AG20443 (cell line): ENCODE measurements around the gene CDC20.
"Not testable (repeated sequence)": the region's sequence is repeated elsewhere in the genome, so short reads cannot be mapped to it uniquely, and the experiment has no call there.

ENCODE experiments used
- DNase-seq: peaks from one replicate; pipeline ENCODE4 v3.0.0; 2012; ENCODE audit warnings: low spot score, mixed read lengths

Gene CDC20

DNA sequence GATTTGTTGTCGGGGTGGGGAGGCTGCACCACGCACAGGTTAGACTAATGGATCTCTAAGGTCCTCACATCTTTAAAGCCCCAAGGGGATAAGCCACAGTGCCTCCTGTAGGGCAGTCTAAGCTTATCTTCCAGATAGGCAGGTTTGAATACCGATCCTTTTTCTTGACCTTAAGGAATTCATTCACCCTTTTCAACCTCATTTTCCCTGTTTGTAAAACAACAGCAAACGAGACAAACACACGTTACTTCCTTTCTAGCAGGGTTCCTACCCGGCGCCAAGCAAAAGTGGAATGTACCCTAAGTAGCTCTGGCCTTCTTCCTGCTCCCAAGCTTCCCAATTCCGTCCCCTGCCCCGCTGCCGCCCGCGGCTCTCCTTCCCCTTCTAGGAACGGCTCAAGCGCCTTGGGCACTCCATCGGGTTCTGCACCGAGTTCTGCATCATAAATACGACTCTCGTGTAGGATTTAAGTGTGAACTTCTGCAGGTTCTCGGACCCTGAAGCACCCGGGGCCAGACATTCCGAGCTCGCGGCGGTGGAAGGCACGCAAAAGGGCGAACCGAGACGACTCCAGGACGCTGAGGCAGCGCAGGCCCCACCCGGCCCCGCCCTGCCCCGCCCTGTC lies 548 bp upstream of the CDC20 start:
- peak; percentile 30 for DNase-seq

DNA sequence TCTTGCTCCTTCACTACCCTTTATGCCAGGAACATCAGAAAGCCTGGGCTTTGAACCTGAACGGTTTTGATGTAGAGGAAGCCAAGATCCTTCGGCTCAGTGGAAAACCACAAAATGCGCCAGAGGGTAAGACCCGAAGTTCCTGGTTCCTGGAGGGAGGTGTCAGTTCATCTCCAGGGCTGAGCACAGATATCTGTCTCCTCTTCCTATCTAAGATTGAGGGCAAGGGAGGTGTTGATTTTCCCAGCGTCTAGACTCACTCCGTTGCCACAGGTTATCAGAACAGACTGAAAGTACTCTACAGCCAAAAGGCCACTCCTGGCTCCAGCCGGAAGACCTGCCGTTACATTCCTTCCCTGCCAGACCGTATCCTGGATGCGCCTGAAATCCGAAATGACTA lies 915 bp downstream of the CDC20 start:
- no peak for DNase-seq

DNA sequence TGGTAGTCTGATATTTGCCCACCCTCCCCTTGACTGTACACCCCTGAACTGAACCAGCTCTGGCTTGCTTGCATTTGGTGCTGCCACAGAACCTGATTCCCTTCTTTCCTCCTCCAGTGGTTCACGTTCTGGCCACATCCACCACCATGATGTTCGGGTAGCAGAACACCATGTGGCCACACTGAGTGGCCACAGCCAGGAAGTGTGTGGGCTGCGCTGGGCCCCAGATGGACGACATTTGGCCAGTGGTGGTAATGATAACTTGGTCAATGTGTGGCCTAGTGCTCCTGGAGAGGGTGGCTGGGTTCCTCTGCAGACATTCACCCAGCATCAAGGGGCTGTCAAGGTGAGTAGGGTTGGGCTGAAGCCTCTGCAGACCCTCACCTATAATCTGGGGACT lies 1.8 kb downstream of the CDC20 start:
- no peak for DNase-seq

DNA sequence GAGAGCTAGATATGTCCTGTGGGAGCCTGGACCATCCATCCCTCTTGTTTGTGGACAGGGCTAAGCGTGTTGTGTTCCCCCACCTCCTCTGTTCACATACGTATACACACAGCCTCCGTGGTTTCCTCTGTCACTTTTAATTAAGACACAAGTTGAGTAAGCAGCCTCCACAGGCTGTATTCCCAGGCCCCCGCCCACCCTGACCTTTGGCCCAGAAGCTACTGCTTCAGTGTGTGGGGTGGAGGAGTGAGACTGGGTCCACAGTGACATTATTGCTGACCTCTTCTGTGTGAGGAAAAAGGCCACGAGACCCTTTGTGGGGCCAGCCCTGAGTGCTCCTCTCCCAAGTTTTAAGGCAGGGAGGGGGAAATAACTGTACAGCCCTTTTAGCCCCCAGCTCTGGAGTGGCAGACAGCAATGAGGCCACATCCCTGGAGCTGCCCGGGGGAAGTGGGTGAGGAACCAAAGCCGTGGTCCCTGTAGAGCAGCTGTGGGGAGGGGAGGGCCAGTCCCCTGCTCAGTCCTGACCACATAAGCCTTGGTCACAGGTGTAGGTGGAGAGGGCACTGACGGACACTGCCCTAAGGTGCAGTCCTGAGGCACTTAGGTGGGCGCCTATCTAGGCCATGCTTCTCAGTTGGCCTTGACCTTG lies 4.6 kb downstream of the CDC20 start:
- DNase-seq, result no peak

DNA sequence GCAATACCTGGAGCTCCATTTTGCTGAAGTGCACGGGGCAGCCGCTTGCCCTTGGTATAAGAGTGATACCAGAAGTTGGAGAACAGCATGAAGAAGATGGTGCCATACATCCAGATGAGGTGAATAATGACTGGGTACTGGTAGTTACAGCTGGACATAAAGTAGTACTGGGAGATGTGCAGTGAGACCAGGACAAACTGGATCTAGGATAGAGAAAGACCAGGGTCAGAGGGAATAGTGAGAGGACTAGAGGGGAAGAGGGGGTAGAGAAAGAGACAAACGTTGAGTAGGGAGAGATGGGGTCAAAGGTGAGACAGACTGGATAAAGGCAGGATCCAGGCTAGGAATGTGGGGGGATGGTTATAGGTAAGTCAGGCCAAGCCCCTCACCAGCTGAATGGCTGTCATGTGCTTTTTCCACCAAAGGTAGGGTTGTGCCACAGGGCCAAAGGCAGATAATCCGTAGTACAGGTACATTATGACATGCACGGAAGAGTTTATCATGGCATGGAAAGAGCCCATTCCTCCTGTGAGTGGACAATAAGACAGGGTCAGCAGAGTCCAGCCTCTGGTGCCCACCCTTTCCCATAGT lies 5.2 kb downstream of the CDC20 start:
- no peak for DNase-seq

DNA sequence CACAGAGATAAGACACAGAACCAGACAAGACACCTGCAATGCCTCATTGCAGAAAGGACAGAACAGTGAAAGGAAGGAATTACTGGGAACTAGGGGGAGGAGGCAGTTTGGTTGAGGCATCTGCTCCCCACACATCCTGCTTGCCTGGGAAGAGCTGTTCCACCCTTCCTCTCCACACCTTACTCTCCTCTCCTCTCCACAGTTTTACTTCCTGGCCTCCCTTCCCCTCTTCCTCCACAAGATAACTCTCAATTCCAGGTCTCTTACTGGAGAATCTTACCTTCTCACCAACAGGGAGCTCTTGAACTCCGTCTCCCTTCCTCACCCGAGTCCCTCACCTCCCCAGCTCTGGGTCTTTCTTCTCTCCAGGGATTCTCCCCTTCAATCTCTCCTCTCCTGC lies 6.9 kb downstream of the CDC20 start:
- DNase-seq, result no peak

DNA sequence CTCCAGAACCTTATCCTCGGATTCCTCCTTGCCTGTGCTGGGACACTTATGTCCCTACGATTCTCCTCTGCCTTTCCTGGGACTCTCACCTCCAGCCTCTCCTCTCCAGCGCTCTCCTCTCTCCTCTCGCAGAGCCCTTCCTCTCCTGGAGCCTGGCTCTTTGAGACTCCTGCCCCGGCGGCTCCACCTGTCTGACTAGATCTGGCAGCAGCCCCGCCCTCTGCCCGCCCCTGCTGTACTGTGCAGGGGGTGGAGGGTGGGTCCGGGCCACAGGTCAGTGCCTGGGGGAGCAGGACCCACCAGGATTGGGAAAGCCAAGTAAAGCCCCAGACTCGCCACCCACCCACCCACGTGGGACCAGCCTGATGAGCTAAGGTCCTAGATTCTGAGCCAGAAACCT lies 7.4 kb downstream of the CDC20 start:
- no peak for DNase-seq

DNA sequence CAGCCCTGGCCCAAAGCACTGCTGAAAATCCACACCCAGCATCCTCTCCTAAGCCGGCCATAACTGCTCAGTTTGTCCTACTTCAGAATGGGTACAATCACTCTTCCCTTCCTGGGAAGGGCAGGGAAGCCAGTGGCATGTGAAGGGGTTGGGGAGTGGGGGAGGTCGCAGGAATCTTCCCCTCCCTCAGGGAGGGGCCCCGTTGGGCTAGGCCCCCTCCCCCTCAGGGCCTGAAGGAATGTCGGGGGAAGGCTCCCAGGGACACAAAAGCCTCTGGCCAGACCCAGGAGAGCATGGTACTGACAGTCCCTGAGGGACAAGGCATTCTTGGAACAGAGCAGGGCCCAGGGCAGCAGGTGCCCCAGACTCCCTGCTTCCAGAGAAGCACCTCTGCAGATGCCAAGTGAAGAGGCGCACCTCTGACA lies 7.8 kb downstream of the CDC20 start:
- DNase-seq, result no peak

DNA sequence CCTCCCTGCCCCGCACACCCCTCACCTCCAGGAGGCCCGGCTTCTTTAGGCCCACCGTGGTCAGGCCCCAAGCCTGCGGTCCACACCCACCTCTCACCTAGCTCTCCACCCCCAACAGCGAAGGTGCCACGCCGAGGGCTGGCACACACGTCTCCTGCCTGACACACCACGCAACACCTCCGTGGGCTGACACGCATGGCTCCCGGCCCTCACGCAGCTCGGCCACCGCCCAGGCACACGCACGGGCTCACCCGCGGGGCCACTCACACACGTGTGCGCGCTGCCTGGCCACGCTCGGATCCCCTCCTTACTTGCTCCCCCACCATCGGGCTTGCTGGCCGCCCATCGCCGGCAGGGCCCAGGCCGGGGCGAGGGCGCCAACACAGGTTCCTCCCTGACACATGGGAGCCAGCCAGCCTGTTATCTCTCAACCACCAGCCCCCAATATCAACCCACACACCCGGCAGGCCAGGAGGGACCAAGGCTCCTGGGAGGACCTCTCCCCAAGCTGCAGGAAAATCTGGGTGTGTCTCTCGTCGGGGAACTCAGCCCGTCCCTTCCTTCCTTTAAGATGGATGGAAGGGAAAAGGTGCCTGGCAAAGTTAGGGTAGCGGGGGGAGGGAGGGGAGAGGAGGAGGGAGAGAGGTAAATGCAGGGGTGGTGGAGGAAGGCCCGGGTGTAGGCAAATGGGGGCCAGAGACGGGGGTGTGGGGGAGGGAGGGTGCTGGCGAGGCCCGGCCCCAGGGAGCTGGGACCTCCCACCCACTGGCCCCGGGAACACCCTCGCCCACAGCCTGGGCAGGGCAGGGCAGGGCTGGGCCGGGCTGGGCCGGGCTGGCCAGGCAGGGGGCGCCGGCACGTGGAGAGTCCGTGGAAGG lies 8.5 kb downstream of the CDC20 start:
- peak; percentile 48 for DNase-seq

DNA sequence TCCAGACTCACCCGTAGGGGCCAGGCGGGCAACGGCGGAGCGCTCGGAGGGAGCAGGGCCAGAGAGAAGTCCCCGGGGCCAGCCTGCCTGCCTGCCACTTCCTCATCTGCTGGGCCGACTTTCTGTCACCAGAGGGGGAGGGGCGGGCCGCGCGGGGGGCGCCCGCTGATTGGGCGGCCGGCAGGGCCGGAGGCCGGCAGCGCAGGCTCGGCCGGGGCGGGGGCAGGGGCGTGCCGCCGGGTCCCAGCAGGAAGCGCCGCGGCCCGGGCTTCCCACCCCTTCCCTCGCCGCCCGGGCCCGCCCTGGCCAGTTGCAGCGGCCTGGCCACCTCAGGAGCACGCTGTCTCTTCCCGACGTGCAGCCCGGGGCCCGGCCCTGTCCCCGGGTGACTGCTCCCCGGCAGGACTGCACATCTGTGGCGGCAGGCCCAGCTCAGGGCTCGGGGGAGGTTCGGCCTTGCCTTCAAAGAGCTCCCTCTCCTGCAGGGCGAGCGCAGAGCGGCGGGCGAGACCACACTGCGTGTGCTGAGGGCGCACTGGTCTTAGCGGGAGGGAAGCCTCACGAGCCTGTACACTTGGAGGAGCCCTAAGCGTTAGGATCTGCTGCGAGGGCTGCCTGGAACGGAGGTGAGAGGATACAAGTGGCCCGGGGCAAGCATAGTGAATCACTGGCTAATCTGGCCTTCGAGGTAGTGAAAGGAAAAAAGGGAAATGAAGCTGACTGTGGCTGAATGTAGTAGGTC lies 9.3 kb downstream of the CDC20 start, which contains the start of gene ELOVL1:
ELOVL1 (minus strand) TSS at position 108 of the 742 bp plus-strand sequence. CDS start 2,402 bp downstream, outside the sequence.
- peak; percentile 98 for DNase-seq

DNA sequence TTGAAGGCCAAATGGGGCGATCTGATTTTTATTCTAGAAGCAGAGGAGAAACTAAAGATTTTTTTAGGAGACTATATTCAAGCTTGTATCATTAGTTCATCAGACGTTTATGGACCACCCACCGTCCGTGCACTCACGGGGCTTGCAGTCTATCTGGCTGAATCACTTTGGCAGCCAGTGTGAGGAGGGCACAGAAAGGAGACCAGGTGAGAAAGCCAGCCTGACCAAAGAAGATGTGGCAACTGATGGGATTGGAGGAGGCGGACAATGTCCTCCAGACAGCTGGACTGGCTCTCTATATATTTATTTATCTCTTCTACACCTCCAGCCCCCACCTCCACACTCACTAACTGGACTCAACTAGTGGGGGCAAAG lies 9.9 kb downstream of the CDC20 start:
- DNase-seq, result no peak

DNA sequence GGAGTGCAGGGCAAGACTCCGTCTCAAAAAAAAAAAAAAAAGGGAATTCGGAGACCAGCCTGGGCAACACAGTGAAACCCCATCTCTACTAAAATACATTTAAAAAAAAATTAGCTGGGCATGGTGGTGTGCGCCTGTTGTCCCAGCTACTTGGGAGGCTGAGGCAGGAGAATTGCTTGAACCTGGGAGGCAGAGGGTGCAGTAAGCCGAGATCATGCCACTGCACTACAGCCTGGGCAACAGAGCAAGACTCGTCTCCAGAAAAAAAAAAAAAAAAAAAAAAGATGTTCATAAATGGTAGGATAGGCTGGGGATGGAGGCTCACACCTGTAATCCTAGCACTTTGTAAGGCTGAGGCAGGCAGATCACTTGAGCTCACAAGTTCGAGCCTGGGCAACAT lies 11.0 kb downstream of the CDC20 start:
- DNase-seq, result not testable (repeated sequence)

DNA sequence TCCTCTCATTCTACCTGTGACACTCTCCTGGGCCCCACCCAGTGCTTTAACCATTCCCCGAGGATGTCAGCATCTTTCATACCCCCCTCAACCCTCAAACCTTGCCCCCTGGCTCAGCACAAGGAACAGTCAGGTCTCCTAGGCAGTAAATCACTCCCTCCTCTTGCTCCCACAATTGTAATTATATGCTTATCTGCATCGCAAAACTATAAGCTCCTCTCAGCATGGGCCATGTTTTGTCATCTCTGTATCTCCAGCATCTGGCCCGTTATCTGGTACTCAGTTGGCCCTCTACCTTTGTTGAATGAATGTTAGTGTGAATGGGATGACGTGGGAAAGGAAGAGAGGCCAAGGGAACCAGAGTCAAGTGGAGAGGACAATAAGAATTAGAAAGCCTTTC lies 11.8 kb downstream of the CDC20 start:
- no peak for DNase-seq

DNA sequence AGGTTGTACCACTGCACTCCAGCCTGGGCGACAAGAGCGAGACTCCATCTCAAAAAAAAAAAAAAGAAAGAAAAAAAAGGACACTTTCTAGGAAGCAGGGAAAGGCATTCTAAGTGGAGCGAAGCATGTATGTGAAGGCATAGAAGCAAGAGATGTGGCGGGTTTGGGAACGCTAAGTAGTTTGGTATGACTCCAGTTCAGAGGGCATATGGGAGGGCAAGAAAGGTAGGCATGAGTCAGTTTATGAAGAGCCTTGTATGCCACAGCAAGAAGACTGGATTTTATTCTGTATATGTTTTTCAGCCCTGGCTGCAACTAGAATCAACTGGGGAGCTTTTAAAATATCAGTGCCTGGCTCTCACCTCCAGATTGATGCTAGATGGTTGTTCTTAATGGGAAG lies 13.4 kb downstream of the CDC20 start:
- no peak for DNase-seq

DNA sequence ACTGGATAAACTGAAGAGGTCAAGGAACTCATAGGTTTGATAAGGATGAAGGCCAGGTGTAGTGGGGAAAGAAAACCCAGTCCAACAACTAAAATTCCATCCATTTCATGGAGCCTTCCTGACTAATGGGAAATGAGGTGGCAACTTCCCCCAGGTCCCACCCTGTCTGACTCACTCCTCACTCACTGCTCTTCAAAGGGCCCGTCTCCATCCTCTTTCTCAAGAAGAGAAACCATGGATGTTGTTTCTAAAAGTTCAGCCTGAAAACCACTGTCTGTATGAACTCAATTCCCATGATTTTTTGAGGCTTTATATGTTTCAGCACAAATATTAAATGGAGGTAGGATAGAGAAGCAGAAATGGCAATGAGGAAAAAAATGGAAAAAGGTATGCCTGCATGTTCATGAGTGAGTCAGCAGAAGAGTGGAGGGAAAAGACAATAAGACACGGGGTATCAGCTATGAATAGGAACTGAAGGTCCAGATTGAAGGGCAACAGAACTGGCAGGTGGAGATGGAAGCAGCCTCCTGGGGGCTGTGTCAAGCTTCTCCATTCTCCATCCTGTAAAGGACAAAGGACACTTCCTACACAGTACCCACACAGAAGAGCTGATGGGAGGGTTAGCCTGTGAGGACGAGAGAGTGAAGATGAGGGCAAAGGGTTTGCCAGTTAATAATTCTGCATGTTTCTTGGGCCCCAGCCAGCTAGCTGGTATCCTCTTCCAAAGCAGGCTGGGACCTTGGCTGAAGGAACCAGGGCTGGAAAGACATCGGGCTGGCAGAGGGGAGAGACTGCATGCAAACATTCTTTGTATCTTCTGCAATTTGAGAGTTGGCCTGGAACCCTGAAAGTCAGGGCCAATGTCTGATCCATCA lies 14.5 kb downstream of the CDC20 start:
- peak; percentile 78 for DNase-seq

DNA sequence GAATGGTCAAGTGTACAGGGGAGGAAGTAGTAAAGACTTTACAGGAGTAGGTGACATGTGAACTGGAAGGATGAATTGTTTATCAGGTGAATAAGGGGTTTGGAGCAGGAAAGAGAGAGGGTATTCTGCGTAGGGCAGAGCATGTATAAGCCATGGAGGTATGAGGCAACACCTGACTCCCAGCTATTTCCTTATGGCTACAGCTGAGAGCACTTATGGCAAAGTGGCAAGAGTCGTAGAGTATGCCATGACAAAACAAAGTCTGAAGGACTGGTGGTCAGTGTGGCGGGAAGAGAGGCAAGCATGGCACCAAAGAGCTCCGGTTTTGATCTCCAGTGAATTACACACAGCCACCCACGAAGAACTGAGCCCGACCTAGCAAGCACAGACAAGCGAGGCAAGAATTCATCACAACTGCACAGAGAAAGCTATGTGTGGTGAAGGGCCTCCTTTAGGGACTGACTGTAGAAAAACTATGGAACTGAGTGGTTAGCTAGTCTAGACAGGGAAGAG lies 18.0 kb downstream of the CDC20 start:
- no peak for DNase-seq

DNA sequence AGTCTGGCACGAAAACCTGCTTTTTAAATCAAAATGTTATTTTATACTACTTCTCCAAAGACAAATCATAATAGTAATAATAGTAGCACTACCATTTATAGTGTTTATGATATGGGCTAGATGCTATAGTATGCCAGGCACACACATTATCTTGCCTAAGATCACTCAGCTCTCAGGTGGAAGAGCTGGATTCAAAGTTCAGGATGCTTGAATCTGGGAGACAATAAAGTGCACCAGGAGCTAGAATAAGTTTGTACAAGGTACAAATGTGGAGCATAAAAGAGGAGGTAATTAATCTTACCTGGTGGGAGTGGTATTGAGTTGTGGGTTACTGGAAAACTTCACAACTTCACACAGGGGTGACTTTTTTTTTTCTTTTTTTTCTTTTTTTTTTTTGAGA lies 19.1 kb downstream of the CDC20 start:
- DNase-seq, result no peak

DNA sequence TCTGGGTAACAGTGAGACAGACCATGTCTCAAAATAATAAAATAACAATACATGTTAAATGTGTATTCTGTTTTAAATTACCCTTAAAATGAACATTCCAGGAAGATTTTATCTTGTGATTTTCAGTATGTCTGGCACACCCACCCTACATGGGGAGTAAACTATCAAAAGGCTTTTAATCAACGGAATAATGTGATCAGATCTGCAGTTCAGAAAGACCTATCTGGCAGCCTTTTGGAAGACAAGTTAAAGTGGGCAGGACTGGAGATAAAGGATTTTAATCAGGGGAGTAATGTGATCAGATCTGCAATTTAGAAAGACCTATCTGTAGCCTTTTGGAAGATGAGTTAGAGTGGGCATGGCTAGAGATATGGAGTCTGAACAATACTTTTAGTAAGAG lies 20.7 kb downstream of the CDC20 start:
- no peak for DNase-seq

DNA sequence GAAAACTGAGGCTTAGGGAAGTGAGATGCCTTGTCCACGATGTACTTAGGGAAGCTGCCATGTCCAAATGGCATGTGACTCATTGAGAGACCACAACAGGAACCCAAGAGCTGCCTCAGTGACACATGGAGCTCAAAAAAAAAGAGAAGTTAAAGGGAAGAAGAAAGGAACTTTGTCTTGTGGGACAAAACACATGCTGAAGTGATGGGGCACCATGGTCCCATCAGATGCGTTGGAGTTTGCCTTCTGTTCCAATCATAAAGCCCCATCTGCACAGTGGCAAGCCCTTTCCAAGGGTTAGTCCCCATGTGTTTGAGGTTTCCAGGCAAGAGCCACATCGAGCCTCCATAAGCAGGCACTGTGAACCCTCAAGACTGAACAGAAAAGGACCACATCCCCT lies 22.8 kb downstream of the CDC20 start:
- no peak for DNase-seq

DNA sequence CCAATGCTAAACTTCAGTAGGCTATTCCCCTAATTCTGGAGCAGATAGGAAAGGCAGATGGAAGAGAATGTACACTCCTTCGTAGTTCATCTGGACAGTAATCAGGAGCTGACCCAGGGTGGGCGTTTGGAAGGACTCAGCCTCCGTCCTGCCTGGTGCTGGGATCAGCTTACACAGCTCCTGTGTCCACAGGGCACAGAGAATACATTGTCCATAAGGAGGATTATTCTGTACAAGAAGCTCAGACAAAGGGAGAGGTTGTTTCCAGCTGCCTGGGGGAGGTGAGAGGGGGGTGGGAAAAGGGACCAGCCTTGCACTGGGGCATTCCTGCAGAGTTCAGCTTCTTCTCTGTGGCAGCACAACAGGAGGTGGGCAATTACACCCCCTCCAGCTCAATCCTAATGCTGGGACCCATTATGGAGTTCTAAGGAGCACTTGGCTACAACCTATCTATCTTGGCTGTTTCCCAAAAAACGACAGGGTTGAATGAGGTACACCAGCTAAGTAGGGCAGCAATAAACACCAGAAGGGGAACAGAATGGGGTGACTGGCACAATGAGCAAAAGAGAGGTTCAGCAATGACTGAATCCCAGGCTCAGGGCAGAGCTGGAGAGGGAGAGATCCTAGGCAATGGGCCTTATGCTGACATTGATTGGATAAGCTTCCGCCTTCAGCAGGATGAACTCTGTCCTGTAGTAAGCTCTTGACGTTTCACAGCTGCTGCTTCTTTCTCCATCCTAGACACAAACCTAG lies 23.4 kb downstream of the CDC20 start:
- no peak for DNase-seq
